Stromal cell of bone marrow (primary cell): ENCODE results near the gene FIS1.
"Not testable (repeated sequence)": the region's sequence is repeated elsewhere in the genome, so short reads cannot be mapped to it uniquely, and the experiment has no call there.

ENCODE experiments used
- DNase-seq: peaks from one replicate; pipeline ENCODE4 v3.0.0-alpha.2; 2012; ENCODE audit warnings: low read depth

FIS1 gene

DNA sequence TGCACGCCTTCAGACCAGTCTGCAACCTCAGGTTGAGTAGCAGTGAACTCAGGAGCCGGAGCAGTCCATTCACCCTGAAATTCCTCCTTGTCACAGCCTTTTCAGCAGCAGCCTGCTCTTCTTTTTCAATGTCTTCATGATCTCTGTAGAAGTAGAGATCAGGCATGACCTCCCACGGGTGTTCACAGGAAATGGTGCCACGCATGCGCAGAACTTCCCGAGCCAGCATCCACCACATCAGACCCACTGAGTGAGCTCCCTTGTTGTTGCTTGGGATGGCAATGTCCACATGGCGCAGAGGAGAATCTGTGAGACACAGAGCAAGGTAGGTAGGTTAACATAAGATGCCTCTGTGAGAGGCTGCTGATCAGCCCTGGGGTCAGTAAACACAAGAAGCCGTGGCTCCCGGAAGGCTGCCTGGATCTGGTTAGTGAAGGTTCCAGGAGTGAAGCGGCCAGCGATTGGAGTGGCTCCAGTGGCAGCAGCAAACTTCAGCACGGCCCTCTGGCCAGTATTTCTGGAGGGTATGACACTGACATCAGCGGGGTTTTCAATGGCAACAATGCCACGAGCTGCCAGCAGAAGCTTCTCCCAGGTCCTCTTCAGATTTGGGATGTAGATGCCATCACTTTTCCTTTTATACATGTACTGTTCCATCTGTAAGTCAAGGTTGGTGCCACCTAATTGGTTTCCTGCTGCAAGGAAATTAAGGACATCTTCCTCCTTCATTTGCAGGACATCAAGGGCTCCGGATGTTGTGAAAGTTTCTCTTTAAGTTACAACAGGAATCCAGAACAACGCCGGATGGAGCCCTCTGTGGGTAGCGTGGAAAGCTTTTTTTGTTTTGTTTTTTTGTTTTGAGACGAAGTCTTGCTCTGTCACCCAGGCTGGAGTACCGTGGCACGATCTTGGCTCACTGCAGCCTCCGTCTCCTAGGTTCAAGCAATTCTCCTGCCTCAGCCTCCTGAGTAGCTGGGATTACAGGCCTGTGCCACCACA, 40.8 kb downstream of the FIS1 start:
- DNase-seq = not testable (repeated sequence)

DNA sequence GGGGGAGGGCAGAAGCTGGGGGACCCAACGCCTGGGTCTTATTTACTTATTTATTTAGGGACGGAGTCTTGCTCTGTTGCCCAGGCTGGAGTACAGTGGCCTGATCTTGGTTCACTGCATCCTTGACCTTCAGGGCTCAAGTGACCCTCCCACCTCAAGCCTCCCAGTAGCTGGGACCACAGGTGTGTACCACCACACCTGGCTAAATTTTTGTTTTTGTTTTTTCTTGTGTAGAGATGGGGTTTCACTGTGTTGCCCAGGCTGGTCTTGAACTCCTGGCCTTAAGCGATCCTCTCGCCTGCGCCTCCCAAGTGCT, 42.3 kb downstream of the FIS1 start:
- no peak for DNase-seq

DNA sequence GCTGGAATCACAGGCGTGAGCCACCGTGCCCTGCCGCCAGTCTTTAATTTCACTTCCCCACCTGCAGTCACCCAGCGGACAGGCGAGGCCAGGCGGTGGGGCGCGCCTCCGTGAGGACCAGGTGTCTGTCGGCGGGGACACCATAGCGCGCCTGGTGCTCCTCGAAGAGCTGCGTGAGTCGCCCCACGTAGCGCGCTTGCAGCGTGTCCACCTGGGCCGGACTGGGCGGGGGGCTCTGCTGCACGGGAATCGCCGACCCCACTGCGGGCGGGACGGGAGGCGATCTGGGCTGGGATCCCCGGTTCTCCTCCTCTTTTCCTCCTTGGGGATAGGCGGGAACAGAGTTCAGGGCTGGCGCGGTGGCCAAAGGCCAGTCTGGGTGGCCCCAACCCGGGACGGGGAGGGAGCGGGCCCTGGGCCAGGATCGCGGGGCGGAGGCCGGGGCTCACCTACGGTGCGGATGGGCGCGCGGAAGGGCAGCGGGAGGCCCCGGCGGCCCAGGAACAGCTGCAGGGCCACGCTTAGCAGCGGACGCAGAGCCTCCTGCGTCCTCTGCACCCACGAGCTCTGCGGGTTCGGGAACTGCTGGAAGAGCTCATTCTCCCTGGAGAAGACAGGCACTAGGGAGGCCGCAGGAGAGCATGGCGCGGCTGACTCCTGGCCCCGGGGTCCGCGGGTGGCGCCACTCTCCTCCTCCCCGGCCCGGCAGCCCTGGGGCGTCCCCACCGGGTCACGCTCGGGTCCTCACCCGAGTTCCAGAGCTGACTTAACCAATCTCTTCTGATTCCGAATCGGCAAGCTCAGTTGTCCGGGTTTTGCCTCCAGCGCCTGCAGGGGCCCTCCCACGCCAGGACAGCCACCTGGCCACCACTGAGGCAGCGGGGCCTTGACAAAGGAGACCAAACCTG, 42.9 kb downstream of the FIS1 start:
- DNase-seq = no peak

GRCh38 chr7:101200862-101201599, 43.9 kb downstream of the FIS1 start, which contains the start of gene MOGAT3:
Gene MOGAT3 (minus strand): TSS chr7:101201036. CDS start chr7:101200854, 182 bp downstream.
- no peak for DNase-seq

DNA sequence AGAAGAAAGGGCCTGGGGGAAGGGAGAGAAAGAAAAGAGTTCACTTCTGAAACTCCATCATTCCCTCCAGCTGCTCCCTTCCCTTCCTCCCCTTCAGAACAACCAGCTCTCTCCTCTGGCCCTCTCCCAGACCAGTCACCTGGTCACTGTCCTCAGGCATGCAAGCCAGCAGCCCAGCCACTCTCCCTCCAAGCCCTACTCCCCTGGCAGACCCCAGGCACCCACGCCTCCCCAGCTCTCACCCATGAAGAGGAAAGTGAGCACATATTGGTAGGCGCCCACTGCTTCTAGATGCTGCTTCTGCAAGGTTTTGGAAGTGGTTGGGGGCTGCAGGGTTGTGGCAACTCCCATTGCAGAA, 44.4 kb downstream of the FIS1 start:
- no peak for DNase-seq

DNA sequence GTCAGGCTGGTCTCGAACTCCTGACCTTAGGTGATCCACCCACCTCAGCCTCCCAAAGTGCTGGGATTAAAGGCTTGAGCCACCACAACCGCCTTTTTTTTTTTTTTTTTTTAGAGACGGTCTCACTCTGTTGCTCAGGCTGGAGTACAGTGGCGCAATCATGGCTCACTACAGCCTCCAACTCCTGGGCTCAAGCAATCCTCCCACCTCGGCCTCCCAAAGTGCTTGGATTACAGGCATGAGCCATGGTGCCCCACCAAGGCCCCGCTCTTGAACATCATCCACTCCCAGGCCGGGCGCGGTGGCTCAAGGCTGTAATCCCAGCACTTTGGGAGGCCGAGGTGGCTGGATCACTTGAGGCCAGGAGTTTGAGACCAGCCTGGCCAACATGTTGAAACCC, 45.4 kb downstream of the FIS1 start:
- DNase-seq = not testable (repeated sequence)

DNA sequence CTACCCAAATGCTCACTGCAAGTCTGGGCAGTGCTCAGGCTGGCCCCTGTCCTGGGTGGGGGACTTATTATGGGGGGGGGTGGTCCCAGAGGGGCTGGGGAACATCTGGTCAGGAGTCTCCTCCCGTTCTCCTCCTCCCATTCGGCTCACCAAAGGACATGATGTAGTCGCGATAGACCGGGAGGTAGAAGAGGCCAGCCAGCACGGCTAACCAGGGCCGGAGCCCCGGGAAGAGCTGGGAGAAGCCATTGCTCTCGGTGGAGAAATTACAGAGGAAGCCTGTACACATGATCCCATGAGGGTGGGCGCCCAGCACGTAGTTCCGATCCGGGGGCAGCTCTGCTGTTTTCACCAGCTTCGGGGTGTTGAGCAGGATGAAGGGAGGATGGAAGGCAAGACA, 46.4 kb downstream of the FIS1 start:
- no peak for DNase-seq

DNA sequence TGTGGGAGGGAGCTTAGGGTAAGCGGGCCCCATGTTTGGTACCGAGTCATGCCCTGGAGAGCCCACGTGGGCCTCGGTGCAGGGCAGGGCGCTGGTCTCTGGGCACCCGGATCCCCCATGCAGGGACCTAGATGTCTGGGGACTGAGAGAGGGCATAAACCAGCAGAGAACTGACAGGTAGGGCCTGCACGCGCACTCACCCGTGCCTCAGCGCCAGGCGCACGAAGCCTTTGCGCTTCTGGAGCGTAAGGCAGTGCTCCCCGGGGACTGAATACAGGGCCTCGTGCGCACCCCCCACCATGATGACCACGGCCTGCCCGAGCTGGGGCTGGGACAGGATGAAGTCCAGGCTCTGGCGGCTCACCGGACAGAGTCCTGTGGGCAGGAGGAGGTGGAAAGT, 46.9 kb downstream of the FIS1 start:
- no peak for DNase-seq

DNA sequence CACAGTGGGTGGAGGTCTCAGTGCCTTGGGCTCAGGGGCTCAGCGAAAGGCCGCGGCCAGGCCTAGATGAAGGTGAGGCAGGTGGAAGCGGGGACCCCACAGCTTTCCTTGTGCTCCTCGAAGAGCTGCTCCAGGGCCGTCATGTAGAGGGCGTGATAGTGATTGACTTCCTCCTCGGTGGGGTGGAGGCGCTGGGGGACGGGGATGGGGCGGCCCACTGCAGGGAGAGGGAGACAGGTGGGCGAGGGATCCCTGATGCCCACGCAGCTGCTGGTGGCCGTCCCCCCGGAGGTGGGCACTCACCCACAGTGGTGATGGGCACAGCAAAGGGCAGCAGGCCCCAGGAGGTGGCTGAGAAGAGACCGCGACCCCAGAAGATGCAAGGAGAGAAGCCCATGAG, 49.0 kb downstream of the FIS1 start:
- no peak for DNase-seq
